Prostate gland (tissue), 2 donors: Measurements from ENCODE around the gene NF2.

Experiments used
- POLR2A ChIP-seq: fragments of 450-650 bp; IDR thresholded peaks from one replicate; pipeline ENCODE4 v1.6.1; 2016; ENCODE audit warnings: antibody characterized with exemption, mild to moderate bottlenecking
- POLR2AphosphoS5 ChIP-seq: sonication (generic); formaldehyde crosslinking; IDR thresholded peaks from one replicate; pipeline ENCODE4 v1.6.1; 2017; ENCODE audit warnings: antibody characterized with exemption
- TF ChIP-seq, protein P1 (sequence below), 4 experiments: fragments of 200-600 bp in 2 of 4; fragments of 450-650 bp in 2 of 4; sonication (generic) in 2 of 4; IDR thresholded peaks; 1 replicate in 3 of 4; 2 replicates in 1 of 4; pipeline ENCODE4 v1.5.1; 2016 to 2019; ENCODE audit warnings: antibody characterized with exemption in 4 of 4, mild to moderate bottlenecking in 2 of 4, moderate library complexity in 2 of 4

DNA sequence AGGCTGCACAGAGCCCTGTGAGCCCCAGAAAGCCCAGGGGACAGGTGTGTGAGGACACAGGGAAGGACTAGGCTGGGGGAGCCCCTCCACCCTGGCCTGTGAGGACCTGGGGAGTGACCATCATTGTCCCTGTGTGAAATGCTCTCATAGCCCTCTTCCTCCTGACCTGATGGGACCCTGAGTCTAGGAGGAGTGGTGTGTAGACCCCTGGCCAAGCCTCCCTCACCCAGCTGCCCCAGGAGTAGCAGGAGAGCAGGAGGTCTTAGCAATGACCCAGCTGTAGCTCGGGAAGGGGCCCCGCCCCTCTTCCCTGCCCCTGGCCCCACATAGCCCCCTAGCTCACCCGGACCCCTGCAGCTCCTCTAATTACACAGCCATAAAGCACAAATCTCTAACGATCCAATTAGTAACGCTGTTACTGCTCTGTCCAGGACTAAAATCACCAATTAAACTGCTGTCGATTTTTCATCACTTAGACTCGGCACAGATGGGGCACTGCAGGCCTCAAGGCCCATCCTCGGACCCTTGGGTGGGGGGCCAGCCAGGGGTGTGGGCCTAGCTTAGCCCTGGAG, 109.8 kb downstream of the NF2 start:
- TF ChIP-seq, protein P1, sequence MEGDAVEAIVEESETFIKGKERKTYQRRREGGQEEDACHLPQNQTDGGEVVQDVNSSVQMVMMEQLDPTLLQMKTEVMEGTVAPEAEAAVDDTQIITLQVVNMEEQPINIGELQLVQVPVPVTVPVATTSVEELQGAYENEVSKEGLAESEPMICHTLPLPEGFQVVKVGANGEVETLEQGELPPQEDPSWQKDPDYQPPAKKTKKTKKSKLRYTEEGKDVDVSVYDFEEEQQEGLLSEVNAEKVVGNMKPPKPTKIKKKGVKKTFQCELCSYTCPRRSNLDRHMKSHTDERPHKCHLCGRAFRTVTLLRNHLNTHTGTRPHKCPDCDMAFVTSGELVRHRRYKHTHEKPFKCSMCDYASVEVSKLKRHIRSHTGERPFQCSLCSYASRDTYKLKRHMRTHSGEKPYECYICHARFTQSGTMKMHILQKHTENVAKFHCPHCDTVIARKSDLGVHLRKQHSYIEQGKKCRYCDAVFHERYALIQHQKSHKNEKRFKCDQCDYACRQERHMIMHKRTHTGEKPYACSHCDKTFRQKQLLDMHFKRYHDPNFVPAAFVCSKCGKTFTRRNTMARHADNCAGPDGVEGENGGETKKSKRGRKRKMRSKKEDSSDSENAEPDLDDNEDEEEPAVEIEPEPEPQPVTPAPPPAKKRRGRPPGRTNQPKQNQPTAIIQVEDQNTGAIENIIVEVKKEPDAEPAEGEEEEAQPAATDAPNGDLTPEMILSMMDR (IDR thresholded peaks at IDR 0.05), result no peak
- TF ChIP-seq POLR2AphosphoS5 (no peak), POLR2A (no peak)
